Measurements from ENCODE around the gene ATP2B3. TPM values are rescaled to one million over a fixed set of nuclear protein-coding genes. Genes with fewer than 3 reads are reported as not detected.

The ATP2B3 gene
- total and polyA plus RNA-seq, 9 of the 15 experiments (the other 6 are each of a cell fraction or from before 2014, with no cell fraction given), result 0.04 TPM; not detected in 8

GRCh38 chrX:153499341-153499740 lies 18.1 kb upstream of the ATP2B3 start:
- Histone ChIP-seq H3K9me3 (replicated peaks; ENCODE audit: control insufficient read depth, insufficient read depth, low read depth, low read length) (no peaks in the 10 kb centered on the region), H3K36me3 (ENCODE audit: control insufficient read depth, insufficient read depth, low read length) (no peaks in the 10 kb centered on the region), H3K27me3 (ENCODE audit: control insufficient read depth in 2 of 2, insufficient read depth in 2 of 2, low read length in 2 of 2) (peaks cover 2 to 37% of the 10 kb centered on the region in 2 experiments; a peak in 3 of 5 replicates), H3K4me3 (no peak overlapping the region), H3K27ac (ENCODE audit: extremely low read depth, low read depth, low read length) (no peak overlapping the region), H3K4me1 (replicated peaks in 1 of 2; ENCODE audit: control insufficient read depth in 2 of 2, insufficient read depth in 2 of 2, low read length in 2 of 2) (peaks cover 0 to 33% of the 10 kb centered on the region in 2 experiments; a peak in 2 of 5 replicates), H4K20me1 (replicated peaks; ENCODE audit: control insufficient read depth, insufficient read depth, low read length) (no peaks in the 10 kb centered on the region), H3K4me2 (ENCODE audit: insufficient read depth, low read length) (no peak overlapping the region), H2AFZ (ENCODE audit: low read depth, low read length) (no peak overlapping the region), H3K9me1 (ENCODE audit: control insufficient read depth, insufficient read depth, low read length) (no peaks in the 10 kb centered on the region), H3K9ac (ENCODE audit: insufficient read depth in 1 of 2, low read depth in 2 of 2, low read length in 2 of 2) (no peak overlapping the region), H3K79me2 (ENCODE audit: control insufficient read depth, insufficient read depth, low read length) (no peaks in the 10 kb centered on the region)
- TF ChIP-seq ZFPM2 (CRISPR knock-in tag; IDR thresholded peaks at IDR 0.05), result no peak
- no TSS peak for BruUV-seq (replicated peaks)
- CTCF ChIA-PET (ENCODE audit: low intra/inter-chr PET ratio), result no interaction called here
- POLR2A ChIA-PET, result no interaction called here
- FAIRE-seq (no peak), DNase-seq (ENCODE audit: extremely low read depth in 1 of 4, low spot score in 3 of 4) (no peak), ATAC-seq (no peak)
- 11% methylated on average over 10 of the region's 15 CpGs for WGBS (ENCODE audit: insufficient coverage, low coverage, missing lambda C conversion rate)
- intact Hi-C loops (cut with micrococcal nuclease), result no loop called here
- in situ Hi-C loops (cut with MboI), result loop anchor here (5.0 kb wide), 1 partner anchor 318 kb away; no protein-coding TSS in a partner anchor

- Histone ChIP-seq H3K79me2 (ENCODE audit: control insufficient read depth, insufficient read depth, low read length) (no peaks in the 10 kb centered on the region), H2AFZ (ENCODE audit: low read depth, low read length) (no peak overlapping the region), H3K27me3 (ENCODE audit: control insufficient read depth in 2 of 2, insufficient read depth in 2 of 2, low read length in 2 of 2) (peaks cover 2 to 36% of the 10 kb centered on the region in 2 experiments; a peak in 3 of 5 replicates), H3K36me3 (ENCODE audit: control insufficient read depth, insufficient read depth, low read length) (no peaks in the 10 kb centered on the region), H4K20me1 (replicated peaks; ENCODE audit: control insufficient read depth, insufficient read depth, low read length) (no peaks in the 10 kb centered on the region), H3K9me1 (ENCODE audit: control insufficient read depth, insufficient read depth, low read length) (no peaks in the 10 kb centered on the region), H3K4me2 (ENCODE audit: insufficient read depth, low read length) (no peak overlapping the region), H3K27ac (ENCODE audit: extremely low read depth, low read depth, low read length) (no peak overlapping the region), H3K9me3 (replicated peaks; ENCODE audit: control insufficient read depth, insufficient read depth, low read depth, low read length) (no peaks in the 10 kb centered on the region), H3K4me1 (replicated peaks in 1 of 2; ENCODE audit: control insufficient read depth in 2 of 2, insufficient read depth in 2 of 2, low read length in 2 of 2) (peaks cover 0 to 38% of the 10 kb centered on the region in 2 experiments; a peak in 3 of 5 replicates), H3K9ac (ENCODE audit: insufficient read depth in 1 of 2, low read depth in 2 of 2, low read length in 2 of 2) (no peak overlapping the region), H3K4me3 (no peak overlapping the region)
- no peak for FAIRE-seq
- in situ Hi-C loops (cut with MboI), result loop anchor here (5.0 kb wide), 1 partner anchor 317 kb away; no protein-coding TSS in a partner anchor
- no peak for DNase-seq (ENCODE audit: extremely low read depth in 1 of 4, low spot score in 3 of 4)
- ChIA-PET POLR2A (interaction anchor here (0.7 kb wide), 1 partner anchor 266 kb away, joined by 3 read pairs; no protein-coding TSS in a partner anchor), CTCF (ENCODE audit: low intra/inter-chr PET ratio) (no interaction called here)
- ATAC-seq, result no peak
- no TSS peak for BruUV-seq (replicated peaks)
- intact Hi-C loops (cut with micrococcal nuclease), result no loop called here
- 0% methylated on average over 10 of the region's 17 CpGs for WGBS (ENCODE audit: insufficient coverage, low coverage, missing lambda C conversion rate)
- TF ChIP-seq POLR3A (IDR thresholded peaks at IDR 0.05; ENCODE audit: borderline replicate concordance, extremely low read depth, insufficient read depth, insufficient read length), result no peak
- TF ChIP-seq HMG20A (CRISPR knock-in tag; conservative IDR thresholded peaks at IDR 0.05), result no peak
- no peak for TF ChIP-seq POLR2B (IDR thresholded peaks at IDR 0.05; ENCODE audit: low read depth, partially characterized antibody)
- TF ChIP-seq ZNF184 (CRISPR knock-in tag; IDR thresholded peaks at IDR 0.05), result no peak
- no peak for TF ChIP-seq TFE3 (CRISPR knock-in tag; IDR thresholded peaks at IDR 0.05)
- TF ChIP-seq ZNF232 (CRISPR knock-in tag; IDR thresholded peaks at IDR 0.05), result no peak
- TF ChIP-seq ZNF57 (CRISPR knock-in tag; IDR thresholded peaks at IDR 0.05), result no peak
- TF ChIP-seq HNRNPH1 (optimal IDR thresholded peaks at IDR 0.05; ENCODE audit: low read depth, low read length), result no peak
- no peak for TF ChIP-seq ZNF408 (CRISPR knock-in tag; IDR thresholded peaks at IDR 0.05; ENCODE audit: low read depth)
- TF ChIP-seq FUS (optimal IDR thresholded peaks at IDR 0.05; ENCODE audit: low read depth, low read length), result no peak
- TF ChIP-seq NKRF (IDR thresholded peaks at IDR 0.05; ENCODE audit: borderline replicate concordance), result no peak
- no peak for TF ChIP-seq SLC30A9 (CRISPR knock-in tag; IDR thresholded peaks at IDR 0.05)
These were observed 17.6 kb upstream of the ATP2B3 start for GRCh38 chrX:153499876-153500275.

Measured in K562 (cell line).